Testis (tissue), 2 donors: ENCODE data around the gene ERC2.

Experiments used
- POLR2A ChIP-seq: fragments of 450-650 bp; IDR thresholded peaks from one replicate; pipeline ENCODE4 v1.6.1; 2017; ENCODE audit warnings: antibody characterized with exemption, mild to moderate bottlenecking, moderate library complexity
- TF ChIP-seq, protein P1 (sequence below), 3 experiments: fragments of 450-650 bp in 2 of 3; fragments of 200-600 bp in 1 of 3; sonication (generic) in 1 of 3; IDR thresholded peaks; one replicate each; pipeline ENCODE4 v1.5.1; 2016 to 2019; ENCODE audit warnings: antibody characterized with exemption in 3 of 3, mild to moderate bottlenecking in 2 of 3, moderate library complexity in 1 of 3

DNA sequence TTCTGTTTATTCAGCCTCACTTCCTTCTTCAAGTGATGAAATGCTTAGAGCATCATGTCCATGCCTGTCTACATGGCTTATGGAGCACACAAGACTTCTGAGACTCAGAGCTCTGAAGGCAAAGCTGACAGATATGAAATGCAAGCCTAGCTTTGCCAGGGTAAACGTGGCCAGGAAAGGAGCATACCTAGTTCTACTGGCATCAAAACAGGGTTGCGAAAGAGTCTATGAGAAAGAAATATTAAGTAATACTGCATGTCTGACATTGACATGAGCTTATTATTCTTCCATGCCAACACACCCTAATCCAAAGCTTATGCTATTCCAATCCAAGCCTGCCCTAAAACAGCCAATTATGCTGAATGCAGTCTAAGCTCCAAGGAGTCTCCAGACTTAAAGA, 391.5 kb downstream of the ERC2 start:
- TF ChIP-seq, protein P1, sequence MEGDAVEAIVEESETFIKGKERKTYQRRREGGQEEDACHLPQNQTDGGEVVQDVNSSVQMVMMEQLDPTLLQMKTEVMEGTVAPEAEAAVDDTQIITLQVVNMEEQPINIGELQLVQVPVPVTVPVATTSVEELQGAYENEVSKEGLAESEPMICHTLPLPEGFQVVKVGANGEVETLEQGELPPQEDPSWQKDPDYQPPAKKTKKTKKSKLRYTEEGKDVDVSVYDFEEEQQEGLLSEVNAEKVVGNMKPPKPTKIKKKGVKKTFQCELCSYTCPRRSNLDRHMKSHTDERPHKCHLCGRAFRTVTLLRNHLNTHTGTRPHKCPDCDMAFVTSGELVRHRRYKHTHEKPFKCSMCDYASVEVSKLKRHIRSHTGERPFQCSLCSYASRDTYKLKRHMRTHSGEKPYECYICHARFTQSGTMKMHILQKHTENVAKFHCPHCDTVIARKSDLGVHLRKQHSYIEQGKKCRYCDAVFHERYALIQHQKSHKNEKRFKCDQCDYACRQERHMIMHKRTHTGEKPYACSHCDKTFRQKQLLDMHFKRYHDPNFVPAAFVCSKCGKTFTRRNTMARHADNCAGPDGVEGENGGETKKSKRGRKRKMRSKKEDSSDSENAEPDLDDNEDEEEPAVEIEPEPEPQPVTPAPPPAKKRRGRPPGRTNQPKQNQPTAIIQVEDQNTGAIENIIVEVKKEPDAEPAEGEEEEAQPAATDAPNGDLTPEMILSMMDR (IDR thresholded peaks at IDR 0.05) = no peak
- no peak for TF ChIP-seq POLR2A
